IMR-90 (cell line): Measurements from ENCODE around the gene CYTH1. TPM values are rescaled to one million over a fixed set of nuclear protein-coding genes. Genes with fewer than 3 reads are reported as not detected.

Source experiments
- ATAC-seq: fragments of 200-7000 bp; cut with Tn5 transposase; 2 replicates; pipeline ENCODE4 v1.9.1; 2020; ENCODE audit warnings: low read depth, mild to moderate bottlenecking, moderate library complexity
- BruUV-seq: library from RNA; stranded (reverse); fragments of 400-500 nt; replicated peaks from 2 replicates; lab custom pipeline; 2021; lab: Mats Ljungman, UMichigan
- CTCF ChIA-PET: fragments of 300-600 bp; formaldehyde crosslinking; extraction: SDS; loops from one replicate; lab custom pipeline; 2021; ENCODE audit warnings: antibody characterized with exemption; lab: Yijun Ruan, JAX
- POLR2A ChIA-PET: fragments of 300-600 bp; sonication (Branson Sonifier 250); formaldehyde crosslinking; loops from one replicate; lab custom pipeline; 2022; ENCODE audit warnings: antibody characterized with exemption; ENCODE audit not compliant: unreplicated experiment; lab: Charles Lee
- DNase-seq: peaks from one replicate; pipeline ENCODE4 v3.0.0; 2013
- H2AFZ ChIP-seq: replicated peaks from 2 replicates; pipeline ENCODE3; 2013; ENCODE audit warnings: low read length, mild to moderate bottlenecking; ENCODE audit not compliant: poor library complexity
- H2AK5ac ChIP-seq: 2 replicates; pipeline ENCODE4 v1.6.1; 2013; ENCODE audit warnings: low read depth, low read length, inconsistent platforms
- H2AK9ac ChIP-seq: replicated peaks from 2 replicates; pipeline ENCODE3; 2013; ENCODE audit warnings: mild to moderate bottlenecking, low read depth, low read length, moderate library complexity; ENCODE audit not compliant: poor library complexity
- H2BK120ac ChIP-seq: 2 replicates; pipeline ENCODE4 v1.6.1; 2013; ENCODE audit warnings: low read depth, low read length, inconsistent platforms
- H2BK15ac ChIP-seq: 3 replicates; pipeline ENCODE4 v1.6.1; 2013; ENCODE audit warnings: low read depth, low read length, inconsistent platforms
- H2BK20ac ChIP-seq: 2 replicates; pipeline ENCODE4 v1.6.1; 2013; ENCODE audit warnings: low read depth, mild to moderate bottlenecking, inconsistent platforms, low read length, moderate library complexity
- H2BK5ac ChIP-seq: 2 replicates; pipeline ENCODE4 v1.6.1; 2013; ENCODE audit warnings: mild to moderate bottlenecking, low read depth, low read length, inconsistent platforms; ENCODE audit not compliant: poor library complexity, severe bottlenecking
- H3K14ac ChIP-seq: replicated peaks from 2 replicates; pipeline ENCODE4 v1.6.1; 2013; ENCODE audit warnings: low read depth, low read length, inconsistent platforms
- H3K18ac ChIP-seq: 2 replicates; pipeline ENCODE4 v1.6.1; 2013; ENCODE audit warnings: low read depth, low read length, control low read depth
- H3K23ac ChIP-seq: 2 replicates; pipeline ENCODE4 v1.6.1; 2013; ENCODE audit warnings: low read depth, low read length, inconsistent platforms
- H3K27ac ChIP-seq: 2 replicates; pipeline ENCODE4 v1.5.1; 2013; ENCODE audit warnings: mild to moderate bottlenecking, control low read depth, low read length; ENCODE audit not compliant: insufficient read depth
- H3K27me3 ChIP-seq: 2 replicates; pipeline ENCODE4 v1.6.1; 2013; ENCODE audit warnings: low read length; ENCODE audit not compliant: control insufficient read depth, insufficient read depth
- H3K36me3 ChIP-seq: 2 replicates; pipeline ENCODE4 v1.6.1; 2013; ENCODE audit warnings: low read length, mixed read lengths; ENCODE audit not compliant: control insufficient read depth, insufficient read depth
- H3K4ac ChIP-seq: 2 replicates; pipeline ENCODE4 v1.6.1; 2013; ENCODE audit warnings: low read depth, low read length, inconsistent platforms
- H3K4me1 ChIP-seq: 2 replicates; pipeline ENCODE4 v1.6.1; 2013; ENCODE audit warnings: low read length, mixed read lengths; ENCODE audit not compliant: control insufficient read depth, insufficient read depth
- H3K4me2 ChIP-seq: 2 replicates; pipeline ENCODE4 v1.6.1; 2013; ENCODE audit warnings: low read depth, mild to moderate bottlenecking, control low read depth, low read length, moderate library complexity
- H3K4me3 ChIP-seq: 2 replicates; pipeline ENCODE4 v1.5.1; 2013; ENCODE audit warnings: low read depth, mild to moderate bottlenecking, control low read depth, low read length, moderate library complexity; ENCODE audit not compliant: insufficient read depth
- H3K56ac ChIP-seq: 2 replicates; pipeline ENCODE4 v1.6.1; 2013; ENCODE audit warnings: low read length, inconsistent platforms; ENCODE audit not compliant: insufficient read depth; ENCODE audit errors: extremely low read depth
- H3K79me1 ChIP-seq, 2 experiments: 2 replicates each; pipeline ENCODE4 v1.6.1; 2013; ENCODE audit warnings: low read length in 2 of 2, inconsistent platforms in 1 of 2, low read depth in 1 of 2
- H3K9ac ChIP-seq: 2 replicates; pipeline ENCODE4 v1.6.1; 2013; ENCODE audit warnings: low read depth, low read length, control low read depth
- H3K9me1 ChIP-seq: 2 replicates; pipeline ENCODE4 v1.6.1; 2013; ENCODE audit warnings: low read length, inconsistent platforms; ENCODE audit not compliant: insufficient read depth
- H3K9me3 ChIP-seq: 2 replicates; pipeline ENCODE4 v1.6.1; 2013; ENCODE audit warnings: low read length; ENCODE audit not compliant: control insufficient read depth, insufficient read depth
- H4K20me1 ChIP-seq: 2 replicates; pipeline ENCODE4 v1.6.1; 2013; ENCODE audit warnings: low read length, inconsistent platforms; ENCODE audit not compliant: insufficient read depth
- H4K5ac ChIP-seq: 2 replicates; pipeline ENCODE4 v1.6.1; 2013; ENCODE audit warnings: mild to moderate bottlenecking, low read depth, low read length, control low read depth
- H4K8ac ChIP-seq, 2 experiments: 2 replicates each; pipeline ENCODE4 v1.6.1; 2013; ENCODE audit warnings: low read depth in 2 of 2, low read length in 2 of 2, control low read depth in 1 of 2, inconsistent platforms in 1 of 2
- H4K91ac ChIP-seq: 2 replicates; pipeline ENCODE4 v1.6.1; 2013; ENCODE audit warnings: low read depth, low read length, inconsistent platforms; ENCODE audit not compliant: insufficient read depth
- MAFK ChIP-seq: IDR thresholded peaks from 2 replicates; pipeline ENCODE4 v1.6.1; 2012; ENCODE audit warnings: low read depth, low read length, improper control_type of control experiment
- whole genome bisulfite sequencing, 2 experiments: methylation state at CpG; one replicate each; pipeline versions ENCODE4 v1.1.5 to v1.1.7; 2013; ENCODE audit warnings: missing lambda C conversion rate in 2 of 2; ENCODE audit not compliant: insufficient read length in 1 of 2; ENCODE audit errors: extremely low coverage in 2 of 2; 5-methylcytosine and 5-hydroxymethylcytosine counted together
- dilution Hi-C: fragments of 300-500 bp; cut with HindIII; formaldehyde crosslinking; loops from one replicate; pipeline ENCODE4 v1.14.3; 2018; ENCODE audit warnings: low sequenced_read_pairs; ENCODE audit not compliant: unreplicated experiment
- in situ Hi-C: fragments of 300-500 bp; cut with MboI; formaldehyde crosslinking; loops from 3 replicates; pipeline ENCODE4 v1.14.3; 2019; ENCODE audit warnings: low sequenced_read_pairs, inconsistent platforms, mixed read lengths
- intact Hi-C: fragments of 100-400 bp; cut with micrococcal nuclease; formaldehyde crosslinking; loops from 2 replicates; pipeline ENCODE4 v1.10.0; 2022
- polyA plus RNA-seq, 3 experiments: library from polyadenylated mRNA; depleted of rRNA; stranded (reverse); fragments of >200 nt; gene quantifications; 2 replicates each; pipeline ENCODE4 v1.2.3, GENCODE V29; 2012; ENCODE audit warnings: low replicate concordance in 1 of 3
- total RNA-seq: library from RNA; depleted of rRNA; stranded (reverse); fragments of >200 nt; gene quantifications from 2 replicates; pipeline ENCODE4 v1.2.3, GENCODE V29; 2012
- TF ChIP-seq, protein P1 (sequence below): fragments of 150-350 bp; IDR thresholded peaks from 2 replicates; pipeline ENCODE4 v1.6.1; 2017; ENCODE audit warnings: mild to moderate bottlenecking, antibody characterized with exemption, low read length, low read depth

Gene CYTH1
- total and polyA plus RNA-seq, 2 of the 4 experiments (the other 2 are of a cell fraction), result 7.9 to 12.4 TPM

DNA sequence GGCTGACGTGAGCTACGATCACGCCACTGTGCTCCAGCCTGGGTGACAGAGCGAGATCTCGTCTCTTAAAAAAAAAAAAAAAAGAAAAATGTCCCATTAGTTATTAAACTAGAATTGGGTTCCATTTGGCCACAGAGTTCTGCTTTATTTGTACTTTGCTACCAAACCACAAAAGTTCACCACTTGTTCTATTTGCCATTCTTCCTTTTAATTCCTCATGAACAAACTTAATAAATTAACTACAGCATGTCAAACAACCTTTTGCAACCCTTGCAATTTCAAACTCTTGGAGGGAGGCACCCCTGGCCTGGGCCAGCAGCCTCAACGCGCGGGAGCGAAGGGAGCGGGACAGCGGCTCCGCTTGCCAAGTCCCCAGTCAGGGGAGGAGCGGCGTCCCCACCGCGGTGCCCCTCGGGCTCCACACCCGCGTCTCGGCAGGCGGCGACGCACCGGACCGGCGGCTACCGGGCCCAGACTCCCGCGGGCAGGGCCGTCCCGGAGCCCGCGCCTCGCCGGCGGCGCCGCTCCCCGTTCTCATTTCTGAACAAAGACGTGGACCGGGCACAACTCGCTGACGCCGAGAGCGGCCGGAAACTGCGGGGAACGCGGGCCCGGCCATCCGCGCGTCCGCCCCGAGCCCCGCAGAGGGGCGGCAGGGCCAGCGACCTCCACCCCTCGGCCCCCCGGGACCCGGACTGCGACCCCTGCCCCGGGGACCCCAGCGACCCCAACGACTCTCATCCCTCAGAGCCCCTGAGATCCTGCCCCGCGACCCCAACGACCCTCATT is 775 bp downstream of the CYTH1 start:
- Histone ChIP-seq H4K20me1 (0 out of 2 replicates have a peak, but pooled peaks cover 14% of the 10 kb centered on the region), H3K18ac (no peak overlapping the region), H2AK9ac (peak overlapping the region; percentile 90), H3K4ac (peak overlapping the region; percentile 6; the same call in 1 of the 2 replicates), H3K4me3 (peak overlapping the region; percentile 96), H3K36me3 (no peaks in the 10 kb centered on the region), H3K56ac (no peak overlapping the region), H2BK120ac (no peak overlapping the region), H2AFZ (peak overlapping the region; percentile 98), H4K91ac (no peak overlapping the region), H3K9ac (peak overlapping the region; percentile 58), H3K4me1 (no peaks in the 10 kb centered on the region), H3K27me3 (no peaks in the 10 kb centered on the region), H3K4me2 (peak overlapping the region; percentile 72), H2AK5ac (no peak overlapping the region; the same call in 1 of the 2 replicates), H2BK15ac (no peak overlapping the region), H4K8ac (peak overlapping the region in 1 of 2 experiments; percentile 58; a peak in 1 of 4 replicates), H2BK20ac (no peak overlapping the region), H4K5ac (no peak overlapping the region), H3K9me3 (no peaks in the 10 kb centered on the region), H3K14ac (peak overlapping the region; percentile 86), H3K79me1 (peaks cover 22 to 33% of the 10 kb centered on the region in 2 experiments), H3K9me1 (peaks cover 8% of the 10 kb centered on the region), H3K27ac (peak overlapping the region; percentile 11), H3K23ac (peak overlapping the region; percentile 93), H2BK5ac (peak overlapping the region; percentile 65)
- peak; percentile 7 for ATAC-seq
- TF ChIP-seq, protein P1, sequence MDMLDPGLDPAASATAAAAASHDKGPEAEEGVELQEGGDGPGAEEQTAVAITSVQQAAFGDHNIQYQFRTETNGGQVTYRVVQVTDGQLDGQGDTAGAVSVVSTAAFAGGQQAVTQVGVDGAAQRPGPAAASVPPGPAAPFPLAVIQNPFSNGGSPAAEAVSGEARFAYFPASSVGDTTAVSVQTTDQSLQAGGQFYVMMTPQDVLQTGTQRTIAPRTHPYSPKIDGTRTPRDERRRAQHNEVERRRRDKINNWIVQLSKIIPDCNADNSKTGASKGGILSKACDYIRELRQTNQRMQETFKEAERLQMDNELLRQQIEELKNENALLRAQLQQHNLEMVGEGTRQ, result no peak
- peak; percentile 64 for TF ChIP-seq MAFK
- POLR2A ChIA-PET, result no interaction called here
- in situ Hi-C loops (no loop called here), intact Hi-C loops (no loop called here), dilution Hi-C loops (no loop called here)
- no TSS peak for BruUV-seq
- 3% methylated on average over 11 of the region's 68 CpGs; no CpG with 5 or more reads in 1 of the 2 experiments for WGBS, 2 experiments
- no peak for DNase-seq
- CTCF ChIA-PET, result interaction anchor here (0.5 to 0.6 kb wide), 2 partner anchors 11 to 30 kb away, joined by 3 to 4 read pairs; no protein-coding TSS in a partner anchor
